ENCODE measurements around the gene PLCG2. TPM values are rescaled to one million over a fixed set of nuclear protein-coding genes. Genes with fewer than 3 reads are reported as not detected.
A peak's percentile ranks its signal among the peaks of the same experiment; 100 is the strongest.

Gene PLCG2
- total RNA-seq, 1 experiment from 2014 or later: 6.0 TPM

- TF ChIP-seq CTCF (conservative IDR thresholded peaks at IDR 0.05): no peak
- Histone ChIP-seq H3K18ac (ENCODE audit: insufficient read length, low read depth, low read length) (no peak overlapping the region), H3K79me2 (ENCODE audit: insufficient read depth, low read length) (no peaks in the 10 kb centered on the region), H3K4me2 (ENCODE audit: insufficient read depth, insufficient read length, low read length) (no peak overlapping the region), H3K14ac (ENCODE audit: insufficient read depth, low read length) (no peak overlapping the region), H3K9ac (ENCODE audit: extremely low read depth, insufficient read length, low read length) (no peak overlapping the region), H4K20me1 (ENCODE audit: control insufficient read depth, insufficient read depth, insufficient read length) (no peaks in the 10 kb centered on the region), H3K4me1 (ENCODE audit: insufficient read depth, low read length) (peaks cover 4% of the 10 kb centered on the region; the same call in 1 of the 2 replicates), H3K23ac (ENCODE audit: insufficient read length, low read depth, low read length) (no peak overlapping the region), H3K23me2 (ENCODE audit: insufficient read length, low read depth, low read length, poor library complexity, severe bottlenecking) (no peaks in the 10 kb centered on the region), H3K27ac (ENCODE audit: insufficient read length, low read depth, low read length) (no peak overlapping the region), H2BK12ac (ENCODE audit: insufficient read length, low read depth, low read length) (no peak overlapping the region), H3K56ac (ENCODE audit: insufficient read length, low read depth, low read length) (no peak overlapping the region), H3T11ph (ENCODE audit: low read length) (no peak overlapping the region), H3K4ac (ENCODE audit: low read depth, low read length) (no peak overlapping the region), H2BK15ac (ENCODE audit: low read depth, low read length) (no peak overlapping the region), H2BK5ac (ENCODE audit: insufficient read length, low read length) (no peak overlapping the region), H2BK120ac (ENCODE audit: low read depth, low read length, poor library complexity, severe bottlenecking) (no peak overlapping the region), H3K27me3 (ENCODE audit: insufficient read depth, low read length) (no peaks in the 10 kb centered on the region), H3K79me1 (ENCODE audit: insufficient read depth, low read depth, low read length, poor library complexity, severe bottlenecking) (no peaks in the 10 kb centered on the region), H2BK20ac (ENCODE audit: low read depth, low read length, poor library complexity, severe bottlenecking) (no peak overlapping the region), H4K5ac (ENCODE audit: insufficient read length, low read depth, low read length) (no peak overlapping the region), H4K91ac (ENCODE audit: insufficient read length, low read depth, low read length) (no peak overlapping the region), H4K8ac (replicated peaks; ENCODE audit: insufficient read length, low read depth, low read length) (no peak overlapping the region), H3K9me3 (ENCODE audit: control insufficient read depth, low read depth, low read length) (no peaks in the 10 kb centered on the region), H2AFZ (ENCODE audit: low read length) (no peak overlapping the region), H2AK5ac (ENCODE audit: insufficient read length, low read length) (no peak overlapping the region)
- H3K4me3 Mint-ChIP-seq: no peak overlapping the region
- no peaks in the 10 kb centered on the region; the same call in 1 of the 2 replicates for H3K27me3 Mint-ChIP-seq (ENCODE audit: low read depth)
- no peak for DNase-seq
- peaks cover 0 to 6% (median 0%) of the 10 kb centered on the region in 3 experiments; a peak in 2 of 7 replicates for H3K36me3 Mint-ChIP-seq (ENCODE audit: insufficient read depth in 1 of 3, low read depth in 3 of 3)
- H3K9me3 Mint-ChIP-seq: peaks cover 4 to 5% of the 10 kb centered on the region in 2 experiments; a peak in 2 of 5 replicates
- H3K27ac Mint-ChIP-seq: peak overlapping the region in 2 of 3 experiments; percentile 9 to 62; a peak in 2 of 7 replicates
- no CpG with 5 or more reads among the region's 10 CpGs for WGBS (ENCODE audit: extremely low coverage, insufficient read length, low lambda C conversion rate)
- H3K4me1 Mint-ChIP-seq: peaks cover 30 to 36% of the 10 kb centered on the region in 2 experiments
These were observed 42.5 kb downstream of the PLCG2 start for GRCh38 chr16:81821436-81822128.
